HEK293T (cell line): ENCODE data around the gene GDPD2.

Experiments used
- CTCF ChIA-PET: fragments of 350-600 bp; formaldehyde crosslinking; extraction: SDS; loops from one replicate; lab custom pipeline; 2021; ENCODE audit warnings: antibody characterized with exemption, inconsistent platforms; lab: Yijun Ruan, JAX
- POLR2A ChIA-PET: fragments of 350-600 bp; formaldehyde crosslinking; extraction: SDS; loops from one replicate; lab custom pipeline; 2020; ENCODE audit warnings: antibody characterized with exemption, inconsistent platforms; lab: Yijun Ruan, JAX
- DNase-seq: peaks from one replicate; pipeline ENCODE4 v3.0.0; 2012; ENCODE audit warnings: mixed read lengths; ENCODE audit errors: extremely low spot score
- NFRKB ChIP-seq: fragments of 450-650 bp; IDR thresholded peaks from 2 replicates; pipeline ENCODE4 v1.6.1; 2016; ENCODE audit warnings: mild to moderate bottlenecking, moderate library complexity
- ZNF384 ChIP-seq: fragments of 450-650 bp; IDR thresholded peaks from 2 replicates; pipeline ENCODE4 v1.6.1; 2016

The GDPD2 gene

GRCh38 chrX:70482300-70482699 is 59.2 kb downstream of the GDPD2 start:
- TF ChIP-seq NFRKB = no peak
- peak; percentile 18; the same call in 1 of the 2 replicates for TF ChIP-seq ZNF384
- ChIA-PET CTCF (interaction anchor here (0.5 kb wide), 1 partner anchor 254 kb away, joined by 6 read pairs; no protein-coding TSS in a partner anchor), POLR2A (interaction anchor here (1.4 kb wide), 1 partner anchor 31 kb away, joined by 3 read pairs; no protein-coding TSS in a partner anchor)
- no peak for DNase-seq
